ENCODE measurements around the gene ADAMTS17.
A peak's percentile ranks its signal among the peaks of the same experiment; 100 is the strongest.
"Not testable (repeated sequence)": the region's sequence is repeated elsewhere in the genome, so short reads cannot be mapped to it uniquely, and the experiment has no call there.

The ADAMTS17 gene

GRCh38 chr15:100339451-100339850, 2.3 kb downstream of the ADAMTS17 start:
- DNase-seq (ENCODE audit: low read depth) = not testable (repeated sequence)

- DNase-seq (ENCODE audit: low read depth) = peak; percentile 20
Measured at GRCh38 chr15:100338971-100339444, 2.8 kb downstream of the ADAMTS17 start.

GRCh38 chr15:100338247-100338646, 3.5 kb downstream of the ADAMTS17 start:
- no peak for DNase-seq (ENCODE audit: low read depth)

GRCh38 chr15:100337096-100338044, 4.4 kb downstream of the ADAMTS17 start:
- no peak for DNase-seq (ENCODE audit: low read depth)

GRCh38 chr15:100336061-100336460, 5.7 kb downstream of the ADAMTS17 start:
- DNase-seq (ENCODE audit: low read depth) = no peak

GRCh38 chr15:100335335-100335999, 6.3 kb downstream of the ADAMTS17 start:
- DNase-seq (ENCODE audit: low read depth) = no peak

GRCh38 chr15:100334905-100335304, 6.9 kb downstream of the ADAMTS17 start:
- no peak for DNase-seq (ENCODE audit: low read depth)

GRCh38 chr15:100334456-100334855, 7.3 kb downstream of the ADAMTS17 start:
- DNase-seq (ENCODE audit: low read depth) = no peak

GRCh38 chr15:100334015-100334414, 7.8 kb downstream of the ADAMTS17 start:
- no peak for DNase-seq (ENCODE audit: low read depth)

GRCh38 chr15:100333236-100333635, 8.5 kb downstream of the ADAMTS17 start:
- no peak for DNase-seq (ENCODE audit: low read depth)

GRCh38 chr15:100332721-100333120, 9.1 kb downstream of the ADAMTS17 start:
- DNase-seq (ENCODE audit: low read depth) = no peak

GRCh38 chr15:100332231-100332630, 9.5 kb downstream of the ADAMTS17 start:
- no peak for DNase-seq (ENCODE audit: low read depth)

- no peak for DNase-seq (ENCODE audit: low read depth)
Measured at GRCh38 chr15:100330629-100331215, 11.1 kb downstream of the ADAMTS17 start.

GRCh38 chr15:100330221-100330620, 11.6 kb downstream of the ADAMTS17 start:
- DNase-seq (ENCODE audit: low read depth) = no peak

GRCh38 chr15:100328796-100329195, 13.0 kb downstream of the ADAMTS17 start:
- no peak for DNase-seq (ENCODE audit: low read depth)

GRCh38 chr15:100318880-100319279, 22.9 kb downstream of the ADAMTS17 start:
- DNase-seq (ENCODE audit: low read depth) = no peak

GRCh38 chr15:100314809-100315400, 26.9 kb downstream of the ADAMTS17 start:
- no peak for DNase-seq (ENCODE audit: low read depth)

- DNase-seq (ENCODE audit: low read depth) = no peak
Measured at GRCh38 chr15:100311833-100312476, 29.8 kb downstream of the ADAMTS17 start.

GRCh38 chr15:100311154-100311625, 30.6 kb downstream of the ADAMTS17 start:
- DNase-seq (ENCODE audit: low read depth) = no peak

GRCh38 chr15:100310513-100311153, 31.1 kb downstream of the ADAMTS17 start:
- no peak for DNase-seq (ENCODE audit: low read depth)

- no peak for DNase-seq (ENCODE audit: low read depth)
Measured at GRCh38 chr15:100310041-100310405, 31.8 kb downstream of the ADAMTS17 start.

Measured in T-helper 22 cell (primary cell).